ENCODE results near the gene CLEC16A.

CLEC16A gene

DNA sequence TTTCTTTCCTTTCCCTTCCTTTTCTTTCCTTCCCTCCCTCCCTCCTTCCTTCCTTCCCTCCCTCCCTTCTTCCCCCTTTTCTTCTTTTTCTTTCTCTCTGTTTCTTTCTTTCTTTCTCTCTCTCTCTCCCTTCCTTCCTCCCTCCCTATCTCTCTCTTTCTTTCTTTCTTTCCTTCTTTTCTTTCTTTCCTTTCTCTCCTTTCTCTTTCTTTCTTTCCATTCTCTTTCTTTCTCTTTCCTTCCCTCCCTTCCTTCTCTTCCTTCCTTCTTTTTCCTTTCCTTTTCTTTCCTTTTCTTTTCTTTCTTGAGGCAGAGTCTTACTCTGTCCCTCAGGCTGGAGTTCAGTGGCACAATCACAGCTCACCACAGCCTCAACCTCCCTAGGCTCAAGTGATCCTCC, 33.1 kb upstream of the CLEC16A start:
- no peak overlapping the region for H3K9ac ChIP-seq (ENCODE audit: low read depth, low read length)
- ATAC-seq (ENCODE audit: insufficient read depth, low read depth) = no peak
- no peak for TF ChIP-seq EZH2 (IDR thresholded peaks at IDR 0.05; ENCODE audit: borderline replicate concordance, low read depth, low read length, severe bottlenecking)
- TF ChIP-seq, protein P1, sequence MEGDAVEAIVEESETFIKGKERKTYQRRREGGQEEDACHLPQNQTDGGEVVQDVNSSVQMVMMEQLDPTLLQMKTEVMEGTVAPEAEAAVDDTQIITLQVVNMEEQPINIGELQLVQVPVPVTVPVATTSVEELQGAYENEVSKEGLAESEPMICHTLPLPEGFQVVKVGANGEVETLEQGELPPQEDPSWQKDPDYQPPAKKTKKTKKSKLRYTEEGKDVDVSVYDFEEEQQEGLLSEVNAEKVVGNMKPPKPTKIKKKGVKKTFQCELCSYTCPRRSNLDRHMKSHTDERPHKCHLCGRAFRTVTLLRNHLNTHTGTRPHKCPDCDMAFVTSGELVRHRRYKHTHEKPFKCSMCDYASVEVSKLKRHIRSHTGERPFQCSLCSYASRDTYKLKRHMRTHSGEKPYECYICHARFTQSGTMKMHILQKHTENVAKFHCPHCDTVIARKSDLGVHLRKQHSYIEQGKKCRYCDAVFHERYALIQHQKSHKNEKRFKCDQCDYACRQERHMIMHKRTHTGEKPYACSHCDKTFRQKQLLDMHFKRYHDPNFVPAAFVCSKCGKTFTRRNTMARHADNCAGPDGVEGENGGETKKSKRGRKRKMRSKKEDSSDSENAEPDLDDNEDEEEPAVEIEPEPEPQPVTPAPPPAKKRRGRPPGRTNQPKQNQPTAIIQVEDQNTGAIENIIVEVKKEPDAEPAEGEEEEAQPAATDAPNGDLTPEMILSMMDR (IDR thresholded peaks at IDR 0.05; ENCODE audit: borderline replicate concordance, extremely low read depth, low read length, poor library complexity, severe bottlenecking) = no peak
- H4K20me1 ChIP-seq (ENCODE audit: insufficient read depth, low read length) = no peaks in the 10 kb centered on the region
- H3K79me2 ChIP-seq (ENCODE audit: insufficient read depth, low read length) = no peaks in the 10 kb centered on the region
- no peaks in the 10 kb centered on the region for H3K36me3 ChIP-seq (ENCODE audit: insufficient read depth, low read length)
- H3K27me3 ChIP-seq (ENCODE audit: insufficient read depth, low read length, poor library complexity) = no peaks in the 10 kb centered on the region
- no peak for DNase-seq
- no peak overlapping the region for H2AFZ ChIP-seq (ENCODE audit: low read depth, low read length)
- no peaks in the 10 kb centered on the region for H3K4me1 ChIP-seq (ENCODE audit: insufficient read depth, low read length)
- no peak overlapping the region for H3K4me3 ChIP-seq (ENCODE audit: low read depth in 1 of 2, low read length in 2 of 2)
- no peak overlapping the region for H3K4me2 ChIP-seq (ENCODE audit: insufficient read depth, low read length)
- H3K9me3 ChIP-seq (ENCODE audit: insufficient read depth, low read length, severe bottlenecking) = no peaks in the 10 kb centered on the region
- H3K27ac ChIP-seq (ENCODE audit: low read length) = no peak overlapping the region

- Histone ChIP-seq H3K27me3 (ENCODE audit: insufficient read depth, low read length, poor library complexity) (no peaks in the 10 kb centered on the region), H3K4me1 (ENCODE audit: insufficient read depth, low read length) (no peaks in the 10 kb centered on the region), H3K9ac (ENCODE audit: low read depth, low read length) (no peak overlapping the region), H3K27ac (ENCODE audit: low read length) (no peak overlapping the region), H3K4me3 (ENCODE audit: low read depth in 1 of 2, low read length in 2 of 2) (no peak overlapping the region), H3K4me2 (ENCODE audit: insufficient read depth, low read length) (no peak overlapping the region), H3K36me3 (ENCODE audit: insufficient read depth, low read length) (no peaks in the 10 kb centered on the region), H3K79me2 (ENCODE audit: insufficient read depth, low read length) (no peaks in the 10 kb centered on the region), H4K20me1 (ENCODE audit: insufficient read depth, low read length) (no peaks in the 10 kb centered on the region), H2AFZ (ENCODE audit: low read depth, low read length) (no peak overlapping the region), H3K9me3 (ENCODE audit: insufficient read depth, low read length, severe bottlenecking) (no peaks in the 10 kb centered on the region)
- DNase-seq = no peak
- TF ChIP-seq, protein P1 (IDR thresholded peaks at IDR 0.05; ENCODE audit: borderline replicate concordance, extremely low read depth, low read length, poor library complexity, severe bottlenecking) = no peak
- no peak for TF ChIP-seq EZH2 (IDR thresholded peaks at IDR 0.05; ENCODE audit: borderline replicate concordance, low read depth, low read length, severe bottlenecking)
- ATAC-seq (ENCODE audit: insufficient read depth, low read depth) = no peak
Measured at GRCh38 chr16:10916534-10916933, 27.8 kb upstream of the CLEC16A start.

DNA sequence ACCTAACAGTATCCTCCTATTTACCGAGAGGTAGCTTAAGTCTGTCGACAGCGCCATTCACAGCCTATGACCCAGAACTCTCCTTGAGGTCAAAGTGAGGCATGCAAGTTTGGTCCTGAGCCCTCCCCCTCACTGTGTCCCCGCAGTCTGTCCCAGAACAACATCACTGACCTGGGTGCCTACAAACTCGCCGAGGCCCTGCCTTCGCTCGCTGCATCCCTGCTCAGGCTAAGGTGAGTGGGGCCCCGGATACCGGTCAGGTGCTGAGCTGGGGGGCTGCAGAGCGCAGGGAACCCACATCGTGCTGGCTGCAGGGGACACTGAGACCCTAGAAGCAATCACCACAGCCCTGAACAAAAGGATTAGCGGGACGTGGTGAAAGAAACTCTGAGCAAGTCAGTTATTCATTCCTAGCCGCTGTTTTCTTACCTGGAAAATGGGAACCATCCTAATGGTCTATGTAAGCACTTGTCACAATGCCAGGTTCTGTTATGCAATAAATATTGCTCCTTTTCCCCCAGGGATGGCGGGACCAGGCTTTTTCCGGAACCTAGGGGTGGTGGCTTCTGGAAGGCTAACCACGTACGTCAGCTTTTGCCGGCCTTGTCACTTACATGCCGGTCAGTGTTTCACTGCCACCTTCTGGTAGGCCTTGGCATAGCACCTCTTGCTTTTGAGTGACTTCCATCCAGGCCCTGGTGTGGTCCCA, 25.9 kb upstream of the CLEC16A start:
- Histone ChIP-seq H3K9ac (ENCODE audit: low read depth, low read length) (no peak overlapping the region), H3K27ac (ENCODE audit: low read length) (no peak overlapping the region), H3K4me2 (ENCODE audit: insufficient read depth, low read length) (no peak overlapping the region), H3K4me1 (ENCODE audit: insufficient read depth, low read length) (no peaks in the 10 kb centered on the region), H3K79me2 (ENCODE audit: insufficient read depth, low read length) (no peaks in the 10 kb centered on the region), H3K36me3 (ENCODE audit: insufficient read depth, low read length) (no peaks in the 10 kb centered on the region), H3K4me3 (ENCODE audit: low read depth in 1 of 2, low read length in 2 of 2) (no peak overlapping the region), H2AFZ (ENCODE audit: low read depth, low read length) (0 out of 2 replicates have a peak overlapping the region, but pooled peaks have one; percentile 18), H4K20me1 (ENCODE audit: insufficient read depth, low read length) (no peaks in the 10 kb centered on the region), H3K27me3 (ENCODE audit: insufficient read depth, low read length, poor library complexity) (no peaks in the 10 kb centered on the region), H3K9me3 (ENCODE audit: insufficient read depth, low read length, severe bottlenecking) (no peaks in the 10 kb centered on the region)
- TF ChIP-seq EZH2 (IDR thresholded peaks at IDR 0.05; ENCODE audit: borderline replicate concordance, low read depth, low read length, severe bottlenecking) = no peak
- TF ChIP-seq, protein P1 (IDR thresholded peaks at IDR 0.05; ENCODE audit: borderline replicate concordance, extremely low read depth, low read length, poor library complexity, severe bottlenecking) = peak; percentile 98
- ATAC-seq (ENCODE audit: insufficient read depth, low read depth) (peak; percentile 83), DNase-seq (peak; percentile 77)
